Spleen (tissue), 7 donors: ENCODE measurements around the gene C11orf71.

Source experiments
- CTCF ChIP-seq, 11 experiments: fragments of 200-600 bp in 7 of 11; fragments of 450-650 bp in 4 of 11; sonication (generic) in 4 of 11; IDR thresholded peaks in 8 of 11; conservative IDR thresholded peaks in 3 of 11; 1 replicate in 7 of 11; 2 replicates in 4 of 11; pipeline versions ENCODE4 v1.4.0 to v1.8.0; 2016 to 2021; ENCODE audit warnings: antibody characterized with exemption in 11 of 11, inconsistent platforms in 4 of 11, mild to moderate bottlenecking in 1 of 11
- POLR2AphosphoS5 ChIP-seq, 3 donors: sonication (generic); formaldehyde crosslinking; IDR thresholded peaks; one replicate each; pipeline ENCODE4 v1.5.1; 2017; ENCODE audit warnings: antibody characterized with exemption in 3 of 3
- donor health status: DM: no; HTN: no; CAD: no; lungs with moderate emphysema.
- donor health status: DM: no; HTN: no; CAD: no.
- donor health status: DM: no; HTN: no; CAD: no.

- TF ChIP-seq POLR2AphosphoS5 (IDR thresholded peaks at IDR 0.05) (no peak), CTCF (IDR thresholded peaks at IDR 0.05 in 8 of 11, conservative IDR thresholded peaks at IDR 0.05 in 3 of 11) (no peak)
Observed at GRCh38 chr11:114375052-114375451, 25.3 kb downstream of the C11orf71 start.
